ENCODE data around the gene NTRK2. TPM values are rescaled to one million over a fixed set of nuclear protein-coding genes. Genes with fewer than 3 reads are reported as not detected.

The NTRK2 gene
- total RNA-seq, 1 experiment from 2014 or later, result not detected

GRCh38 chr9:84990416-84990815, 320.9 kb downstream of the NTRK2 start (continued):
- TF ChIP-seq, protein P1, sequence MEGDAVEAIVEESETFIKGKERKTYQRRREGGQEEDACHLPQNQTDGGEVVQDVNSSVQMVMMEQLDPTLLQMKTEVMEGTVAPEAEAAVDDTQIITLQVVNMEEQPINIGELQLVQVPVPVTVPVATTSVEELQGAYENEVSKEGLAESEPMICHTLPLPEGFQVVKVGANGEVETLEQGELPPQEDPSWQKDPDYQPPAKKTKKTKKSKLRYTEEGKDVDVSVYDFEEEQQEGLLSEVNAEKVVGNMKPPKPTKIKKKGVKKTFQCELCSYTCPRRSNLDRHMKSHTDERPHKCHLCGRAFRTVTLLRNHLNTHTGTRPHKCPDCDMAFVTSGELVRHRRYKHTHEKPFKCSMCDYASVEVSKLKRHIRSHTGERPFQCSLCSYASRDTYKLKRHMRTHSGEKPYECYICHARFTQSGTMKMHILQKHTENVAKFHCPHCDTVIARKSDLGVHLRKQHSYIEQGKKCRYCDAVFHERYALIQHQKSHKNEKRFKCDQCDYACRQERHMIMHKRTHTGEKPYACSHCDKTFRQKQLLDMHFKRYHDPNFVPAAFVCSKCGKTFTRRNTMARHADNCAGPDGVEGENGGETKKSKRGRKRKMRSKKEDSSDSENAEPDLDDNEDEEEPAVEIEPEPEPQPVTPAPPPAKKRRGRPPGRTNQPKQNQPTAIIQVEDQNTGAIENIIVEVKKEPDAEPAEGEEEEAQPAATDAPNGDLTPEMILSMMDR (IDR thresholded peaks at IDR 0.05 in 2 of 3, conservative IDR thresholded peaks at IDR 0.05 in 1 of 3; ENCODE audit: borderline replicate concordance in 1 of 3, insufficient read depth in 1 of 3, low read depth in 2 of 3, low read length in 2 of 3), result no peak
- no peak for TF ChIP-seq RAD21 (IDR thresholded peaks at IDR 0.05; ENCODE audit: low read depth)
- no peak for TF ChIP-seq SP1 (IDR thresholded peaks at IDR 0.05; ENCODE audit: low read depth)
- TF ChIP-seq, protein P2, sequence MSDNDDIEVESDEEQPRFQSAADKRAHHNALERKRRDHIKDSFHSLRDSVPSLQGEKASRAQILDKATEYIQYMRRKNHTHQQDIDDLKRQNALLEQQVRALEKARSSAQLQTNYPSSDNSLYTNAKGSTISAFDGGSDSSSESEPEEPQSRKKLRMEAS (IDR thresholded peaks at IDR 0.05), result no peak
- no peak for TF ChIP-seq CEBPB (IDR thresholded peaks at IDR 0.05; ENCODE audit: low read depth)
- TF ChIP-seq SRF (IDR thresholded peaks at IDR 0.05; ENCODE audit: low read depth), result no peak
- TF ChIP-seq ELF1 (IDR thresholded peaks at IDR 0.05; ENCODE audit: borderline replicate concordance, low read depth), result no peak

DNA sequence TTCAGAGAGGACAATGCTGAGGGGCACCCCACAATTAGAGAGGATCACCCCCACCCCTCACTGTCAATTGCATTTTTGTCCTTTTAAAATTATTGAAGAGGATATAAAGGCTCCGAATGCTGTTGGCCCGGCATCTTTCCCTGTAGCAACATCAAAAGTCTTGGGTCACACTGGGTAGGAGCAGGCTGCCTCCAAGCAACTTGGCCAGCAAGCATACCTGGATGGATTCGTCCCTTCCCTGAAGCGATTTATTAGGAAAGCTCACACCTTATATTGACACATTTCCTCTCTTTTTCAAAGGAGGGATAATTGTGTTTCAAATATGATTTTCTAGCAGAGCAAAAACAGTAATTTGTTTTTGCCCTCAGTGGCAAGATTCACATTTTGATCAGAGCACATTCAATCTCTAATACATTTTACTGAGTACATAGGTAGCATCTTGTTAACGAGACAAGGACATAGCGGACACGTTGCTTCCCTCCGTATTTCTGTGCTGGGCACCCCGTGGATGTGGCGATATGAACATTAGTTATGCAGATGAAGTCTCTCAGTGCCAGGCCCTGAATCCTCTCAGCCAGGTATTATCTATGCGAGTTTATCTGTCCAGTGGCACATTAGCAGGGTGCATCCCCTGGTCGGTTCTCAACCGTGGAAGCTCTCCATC, 321.5 kb downstream of the NTRK2 start:
- no TSS peak for BruUV-seq (replicated peaks)
- Histone ChIP-seq H3K9me3 (ENCODE audit: control insufficient read depth in 1 of 2, insufficient read depth in 1 of 2, low read depth in 1 of 2, low read length in 2 of 2) (no peaks in the 10 kb centered on the region), H4K20me1 (ENCODE audit: insufficient read depth) (no peaks in the 10 kb centered on the region), H3K9ac (ENCODE audit: low read length) (no peak overlapping the region), H3K27me3 (ENCODE audit: insufficient read depth, low read length) (peaks cover 56% of the 10 kb centered on the region), H3K4me2 (ENCODE audit: low read length) (no peak overlapping the region), H3K9me2 (ENCODE audit: insufficient read depth) (no peaks in the 10 kb centered on the region), H3K36me3 (ENCODE audit: control insufficient read depth in 1 of 2, insufficient read depth in 2 of 2, low read length in 2 of 2) (no peaks in the 10 kb centered on the region), H3K79me2 (ENCODE audit: insufficient read depth, low read length) (no peaks in the 10 kb centered on the region), H3K27ac (ENCODE audit: low read depth, low read length) (no peak overlapping the region), H3K4me3 (replicated peaks in 1 of 2; ENCODE audit: low read depth in 1 of 2, low read length in 2 of 2) (no peak overlapping the region), H2AFZ (ENCODE audit: low read depth, low read length, poor library complexity, severe bottlenecking) (no peak overlapping the region), H3K4me1 (ENCODE audit: control insufficient read depth in 1 of 2, insufficient read depth in 2 of 2, low read length in 2 of 2) (no peaks in the 10 kb centered on the region)
- no peak for DNase-seq (ENCODE audit: low read depth, low spot score)
- RAD21 ChIA-PET (ENCODE audit: low non-redundant PET in 1 of 2, low total read pairs in 2 of 2, uncharacterized antibody in 2 of 2, unreplicated experiment in 2 of 2), result no interaction called here
- intact Hi-C loops (cut with micrococcal nuclease), result no loop called here
- no peak for ATAC-seq
- POLR2A ChIA-PET, result no interaction called here
- CTCF ChIA-PET, result no interaction called here
- no peak for TF ChIP-seq ZFX (IDR thresholded peaks at IDR 0.05)
- TF ChIP-seq, protein P3, sequence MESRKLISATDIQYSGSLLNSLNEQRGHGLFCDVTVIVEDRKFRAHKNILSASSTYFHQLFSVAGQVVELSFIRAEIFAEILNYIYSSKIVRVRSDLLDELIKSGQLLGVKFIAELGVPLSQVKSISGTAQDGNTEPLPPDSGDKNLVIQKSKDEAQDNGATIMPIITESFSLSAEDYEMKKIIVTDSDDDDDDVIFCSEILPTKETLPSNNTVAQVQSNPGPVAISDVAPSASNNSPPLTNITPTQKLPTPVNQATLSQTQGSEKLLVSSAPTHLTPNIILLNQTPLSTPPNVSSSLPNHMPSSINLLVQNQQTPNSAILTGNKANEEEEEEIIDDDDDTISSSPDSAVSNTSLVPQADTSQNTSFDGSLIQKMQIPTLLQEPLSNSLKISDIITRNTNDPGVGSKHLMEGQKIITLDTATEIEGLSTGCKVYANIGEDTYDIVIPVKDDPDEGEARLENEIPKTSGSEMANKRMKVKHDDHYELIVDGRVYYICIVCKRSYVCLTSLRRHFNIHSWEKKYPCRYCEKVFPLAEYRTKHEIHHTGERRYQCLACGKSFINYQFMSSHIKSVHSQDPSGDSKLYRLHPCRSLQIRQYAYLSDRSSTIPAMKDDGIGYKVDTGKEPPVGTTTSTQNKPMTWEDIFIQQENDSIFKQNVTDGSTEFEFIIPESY (IDR thresholded peaks at IDR 0.05; ENCODE audit: extremely low read depth, insufficient replicate concordance, low read length), result no peak
- no peak for TF ChIP-seq EZH2 (IDR thresholded peaks at IDR 0.05)
- TF ChIP-seq SIN3A (IDR thresholded peaks at IDR 0.05; ENCODE audit: low read depth), result no peak
- no peak for TF ChIP-seq CBX3 (IDR thresholded peaks at IDR 0.05; ENCODE audit: low read depth)
- TF ChIP-seq YY1 (IDR thresholded peaks at IDR 0.05; ENCODE audit: extremely low read depth, insufficient replicate concordance, low read depth, low read length), result no peak
- TF ChIP-seq, protein P1 (IDR thresholded peaks at IDR 0.05 in 2 of 3, conservative IDR thresholded peaks at IDR 0.05 in 1 of 3; ENCODE audit: borderline replicate concordance in 1 of 3, insufficient read depth in 1 of 3, low read depth in 2 of 3, low read length in 2 of 3), result no peak
- TF ChIP-seq POLR2A (IDR thresholded peaks at IDR 0.05; ENCODE audit: borderline replicate concordance, extremely low read depth, insufficient read depth, insufficient read length), result no peak
- TF ChIP-seq TCF7L2 (IDR thresholded peaks at IDR 0.05; ENCODE audit: borderline replicate concordance, extremely low read depth, insufficient read depth, insufficient read length), result no peak
- TF ChIP-seq, protein P2 (IDR thresholded peaks at IDR 0.05), result no peak
- TF ChIP-seq ZNF274 (IDR thresholded peaks at IDR 0.05; ENCODE audit: low read depth, low read length), result no peak
- TF ChIP-seq EZH2phosphoT487 (IDR thresholded peaks at IDR 0.05; ENCODE audit: borderline replicate concordance), result no peak
- no peak for TF ChIP-seq ELF1 (IDR thresholded peaks at IDR 0.05; ENCODE audit: borderline replicate concordance, low read depth)
- TF ChIP-seq CEBPB (IDR thresholded peaks at IDR 0.05; ENCODE audit: low read depth), result no peak
- TF ChIP-seq EGR1 (IDR thresholded peaks at IDR 0.05; ENCODE audit: low read depth), result no peak
- TF ChIP-seq SRF (IDR thresholded peaks at IDR 0.05; ENCODE audit: low read depth), result no peak

Measured in HCT116 (cell line).